HEK293T (cell line): ENCODE data around the gene VEPH1.

Experiments
- ELF4 ChIP-seq: fragments of 450-650 bp; IDR thresholded peaks from 2 replicates; pipeline ENCODE4 v1.6.1; 2017; ENCODE audit warnings: antibody characterized with exemption
- TARDBP ChIP-seq: fragments of 450-650 bp; IDR thresholded peaks from 2 replicates; pipeline ENCODE4 v1.6.1; 2016

GRCh38 chr3:157417247-157417646 lies 86.0 kb downstream of the VEPH1 start:
- TF ChIP-seq TARDBP = no peak
- no peak for TF ChIP-seq ELF4
